Activated B cell treated with CpG ODN at 0.5 μM for 24 hours (primary cell): ENCODE measurements around the gene HERPUD1. TPM values are rescaled to one million over a fixed set of nuclear protein-coding genes. Genes with fewer than 3 reads are reported as not detected.

Source experiments
- ATAC-seq: fragments of 200-7000 bp; cut with Tn5 transposase; one replicate; pipeline ENCODE4 v1.10.0; 2021; ENCODE audit warnings: low read depth, mild to moderate bottlenecking, moderate library complexity
- CTCF ChIA-PET: fragments of 350-600 bp; sonication (Branson Sonifier 250); formaldehyde crosslinking; loops from one replicate; lab custom pipeline; 2021; ENCODE audit warnings: antibody characterized with exemption; lab: Charles Lee
- POLR2A ChIA-PET: fragments of 350-600 bp; sonication (Branson Sonifier 250); formaldehyde crosslinking; loops from one replicate; lab custom pipeline; 2021; ENCODE audit warnings: antibody characterized with exemption; lab: Charles Lee
- DNase-seq: peaks from one replicate; pipeline ENCODE4 v3.0.0; 2022
- H3K27ac Mint-ChIP-seq: one replicate; pipeline ENCODE4 v1.8.0; 2020; ENCODE audit warnings: mixed read lengths
- H3K27me3 Mint-ChIP-seq: one replicate; pipeline ENCODE4 v1.8.0; 2021; ENCODE audit warnings: mixed read lengths
- H3K36me3 Mint-ChIP-seq: one replicate; pipeline ENCODE4 v1.8.0; 2021; ENCODE audit warnings: low read depth, mixed read lengths
- H3K4me1 Mint-ChIP-seq: one replicate; pipeline ENCODE4 v1.8.0; 2021; ENCODE audit warnings: mixed read lengths
- H3K4me3 Mint-ChIP-seq: one replicate; pipeline ENCODE4 v1.8.0; 2020; ENCODE audit warnings: mild to moderate bottlenecking, mixed read lengths
- H3K9me3 Mint-ChIP-seq: one replicate; pipeline ENCODE4 v1.8.0; 2020; ENCODE audit warnings: mixed read lengths
- CTCF ChIP-seq: fragments of 200-600 bp; IDR thresholded peaks from one replicate; pipeline ENCODE4 v1.8.0; 2022; ENCODE audit warnings: antibody characterized with exemption, mild to moderate bottlenecking
- intact Hi-C: fragments of 100-400 bp; cut with micrococcal nuclease; formaldehyde crosslinking; loops from one replicate; pipeline ENCODE4 v1.15.1; 2024
- total RNA-seq: library from RNA; stranded (reverse); gene quantifications from 2 replicates; pipeline ENCODE4 v1.2.3, GENCODE V29; 2022

The HERPUD1 gene
- total RNA-seq, 1 donor from 2014 or later = 820 TPM

GRCh38 chr16:56947604-56947995 is 15.7 kb downstream of the HERPUD1 start:
- H3K9me3 Mint-ChIP-seq = no peaks in the 10 kb centered on the region
- H3K4me3 Mint-ChIP-seq = no peak overlapping the region
- peaks cover 48% of the 10 kb centered on the region for H3K36me3 Mint-ChIP-seq
- ATAC-seq = no peak
- no peak for DNase-seq
- POLR2A ChIA-PET = interaction anchor here (0.6 to 22.7 kb wide), 10 partner anchors 9 to 97 kb away, joined by 3 to 795 read pairs (median 7); partner anchors contain the start of genes HERPUD1, NLRC5 and SLC12A3
- H3K27ac Mint-ChIP-seq = peak overlapping the region; percentile 53
- CTCF ChIA-PET = interaction anchor here (0.8 kb wide), 1 partner anchor 80 kb away, joined by 3 read pairs; no protein-coding TSS in a partner anchor
- intact Hi-C loops = no loop called here
- no peak for TF ChIP-seq CTCF
- peaks cover 72% of the 10 kb centered on the region for H3K4me1 Mint-ChIP-seq
- H3K27me3 Mint-ChIP-seq = no peaks in the 10 kb centered on the region

GRCh38 chr16:56948234-56948633 is 16.3 kb downstream of the HERPUD1 start:
- peaks cover 67% of the 10 kb centered on the region for H3K4me1 Mint-ChIP-seq
- ATAC-seq (no peak), DNase-seq (no peak)
- H3K4me3 Mint-ChIP-seq = no peak overlapping the region
- peaks cover 41% of the 10 kb centered on the region for H3K36me3 Mint-ChIP-seq
- peak overlapping the region; percentile 73 for H3K27ac Mint-ChIP-seq
- H3K9me3 Mint-ChIP-seq = no peaks in the 10 kb centered on the region
- TF ChIP-seq CTCF = no peak
- H3K27me3 Mint-ChIP-seq = no peaks in the 10 kb centered on the region
- ChIA-PET POLR2A (interaction anchor here (1.1 to 22.7 kb wide), 5 partner anchors 15 to 94 kb away, joined by 3 to 795 read pairs (median 157); partner anchors contain the start of genes HERPUD1, NLRC5 and SLC12A3), CTCF (interaction anchor here (0.8 kb wide), 1 partner anchor 81 kb away, joined by 3 read pairs; no protein-coding TSS in a partner anchor)
- intact Hi-C loops = no loop called here

- CTCF ChIA-PET = interaction anchor here (1.3 to 4.4 kb wide), 4 partner anchors 8 to 96 kb away, joined by 5 to 33 read pairs (median 18); no protein-coding TSS in a partner anchor
- intact Hi-C loops = loop anchor here (5.0 kb wide), 1 partner anchor 42 kb away; no protein-coding TSS in a partner anchor
- no peaks in the 10 kb centered on the region for H3K9me3 Mint-ChIP-seq
These were observed 18.1 kb downstream of the HERPUD1 start for GRCh38 chr16:56950051-56950450.

GRCh38 chr16:56950455-56950854 is 18.5 kb downstream of the HERPUD1 start:
- ATAC-seq (no peak), DNase-seq (no peak)
- peak overlapping the region; percentile 16 for H3K4me3 Mint-ChIP-seq
- H3K9me3 Mint-ChIP-seq = no peaks in the 10 kb centered on the region
- H3K4me1 Mint-ChIP-seq = peaks cover 48% of the 10 kb centered on the region
- CTCF ChIA-PET = interaction anchor here (0.8 to 4.4 kb wide), 7 partner anchors 9 to 96 kb away, joined by 3 to 33 read pairs (median 5); no protein-coding TSS in a partner anchor
- peak overlapping the region; percentile 74 for H3K27ac Mint-ChIP-seq
- H3K27me3 Mint-ChIP-seq = no peaks in the 10 kb centered on the region
- POLR2A ChIA-PET = interaction anchor here (0.5 to 4.1 kb wide), 16 partner anchors 8 to 568 kb away, joined by 3 to 62 read pairs (median 5); partner anchors contain the start of genes HERPUD1, NLRC5, PSME3IP1 and RSPRY1
- no peak for TF ChIP-seq CTCF
- peaks cover 20% of the 10 kb centered on the region for H3K36me3 Mint-ChIP-seq
- intact Hi-C loops = loop anchor here (5.0 kb wide), 1 partner anchor 42 kb away; no protein-coding TSS in a partner anchor

More at GRCh38 chr16:56950051-56950450, 18.1 kb downstream of the HERPUD1 start:
- ATAC-seq (no peak), DNase-seq (no peak)
- POLR2A ChIA-PET = interaction anchor here (1.0 to 4.1 kb wide), 7 partner anchors 12 to 147 kb away, joined by 4 to 62 read pairs (median 12); partner anchors contain the start of gene HERPUD1
- Mint-ChIP-seq H3K36me3 (peaks cover 23% of the 10 kb centered on the region), H3K4me1 (peaks cover 51% of the 10 kb centered on the region), H3K4me3 (no peak overlapping the region), H3K27me3 (no peaks in the 10 kb centered on the region), H3K27ac (peak overlapping the region; percentile 26)
- no peak for TF ChIP-seq CTCF
